ENCODE data around the gene PFDN4. TPM values are rescaled to one million over a fixed set of nuclear protein-coding genes. Genes with fewer than 3 reads are reported as not detected.
A peak's percentile ranks its signal among the peaks of the same experiment; 100 is the strongest.

Gene PFDN4
- total and polyA plus RNA-seq, 3 experiments from 2014 or later: 37.1 to 42.5 (median 41.3) TPM

DNA sequence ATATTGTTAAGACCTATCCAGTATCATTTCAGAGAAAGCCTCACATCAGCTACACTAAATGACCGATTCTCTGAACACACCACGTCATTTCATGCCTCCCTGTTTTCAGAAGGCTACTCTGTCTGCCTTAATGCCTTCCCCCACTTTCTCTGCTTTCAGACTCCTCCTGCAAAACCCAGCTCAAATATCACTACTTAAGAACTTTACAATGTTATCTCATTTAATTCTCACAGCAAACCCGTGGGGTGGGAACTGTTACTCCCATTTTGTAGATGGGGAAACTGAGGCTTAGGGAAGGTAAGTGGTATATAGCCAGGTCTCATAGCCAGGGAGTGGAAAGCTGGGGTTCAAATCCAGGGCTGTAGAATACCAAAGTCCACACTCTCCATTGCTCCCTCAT is 36.9 kb upstream of the PFDN4 start:
- CTCF ChIA-PET: no interaction called here
- peaks cover 0 to 2% (median 0%) of the 10 kb centered on the region in 5 donors for H3K9me3 Mint-ChIP-seq
- POLR2A ChIA-PET: no interaction called here

DNA sequence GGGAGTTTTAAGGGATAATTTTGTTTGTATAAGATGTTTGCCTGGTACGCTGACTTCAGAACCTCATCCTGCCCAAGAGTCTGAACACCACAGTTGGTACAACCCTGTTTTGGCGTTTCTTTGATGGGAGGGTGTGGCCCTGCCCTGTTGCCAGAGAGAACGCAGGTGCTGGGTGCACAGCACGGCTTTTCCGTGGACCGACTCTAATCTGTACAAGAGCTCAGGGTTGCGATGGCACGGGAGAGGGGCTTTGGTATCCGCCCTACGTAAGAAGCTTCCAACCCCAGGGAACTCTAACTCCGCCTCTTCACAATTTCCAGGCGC is 35.4 kb upstream of the PFDN4 start:
- no peak for DNase-seq
- Histone ChIP-seq H3K4me1 (ENCODE audit: insufficient read depth, low read length) (peaks cover 4% of the 10 kb centered on the region), H3K4me3 (ENCODE audit: low read length) (no peak overlapping the region), H3K36me3 (ENCODE audit: insufficient read depth, low read length) (no peaks in the 10 kb centered on the region), H3K27me3 (ENCODE audit: insufficient read depth, low read length, poor library complexity, severe bottlenecking) (peaks cover 31% of the 10 kb centered on the region), H3K9me3 (ENCODE audit: low read length) (no peaks in the 10 kb centered on the region), H3K27ac (ENCODE audit: low read depth, low read length) (no peak overlapping the region)
- POLR2A ChIA-PET: no interaction called here
- Mint-ChIP-seq H3K4me1 (peaks cover 12 to 22% (median 16%) of the 10 kb centered on the region in 3 donors), H3K4me3 (peak overlapping the region in 5 of 7 donors; percentile 46 to 66 (median 57)), H3K27me3 (peaks cover 39 to 88% of the 10 kb centered on the region in 2 donors), H3K36me3 (no peaks in the 10 kb centered on the region), H3K9me3 (peaks cover 0 to 2% (median 0%) of the 10 kb centered on the region in 5 donors), H3K27ac (peak overlapping the region in 1 of 8 donors; percentile 43)
- CTCF ChIA-PET: no interaction called here

More for the DNA sequence above, 36.9 kb upstream of the PFDN4 start:
- Histone ChIP-seq H3K4me1 (ENCODE audit: insufficient read depth, low read length) (peaks cover 4% of the 10 kb centered on the region), H3K4me3 (ENCODE audit: low read length) (no peak overlapping the region), H3K36me3 (ENCODE audit: insufficient read depth, low read length) (no peaks in the 10 kb centered on the region), H3K27ac (ENCODE audit: low read depth, low read length) (no peak overlapping the region), H3K9me3 (ENCODE audit: low read length) (no peaks in the 10 kb centered on the region), H3K27me3 (ENCODE audit: insufficient read depth, low read length, poor library complexity, severe bottlenecking) (peaks cover 31% of the 10 kb centered on the region)
- Mint-ChIP-seq H3K4me3 (no peak overlapping the region), H3K27ac (no peak overlapping the region), H3K27me3 (peaks cover 43 to 89% of the 10 kb centered on the region in 2 donors), H3K36me3 (no peaks in the 10 kb centered on the region), H3K4me1 (peaks cover 12 to 22% (median 16%) of the 10 kb centered on the region in 3 donors)
- no peak for DNase-seq

DNA sequence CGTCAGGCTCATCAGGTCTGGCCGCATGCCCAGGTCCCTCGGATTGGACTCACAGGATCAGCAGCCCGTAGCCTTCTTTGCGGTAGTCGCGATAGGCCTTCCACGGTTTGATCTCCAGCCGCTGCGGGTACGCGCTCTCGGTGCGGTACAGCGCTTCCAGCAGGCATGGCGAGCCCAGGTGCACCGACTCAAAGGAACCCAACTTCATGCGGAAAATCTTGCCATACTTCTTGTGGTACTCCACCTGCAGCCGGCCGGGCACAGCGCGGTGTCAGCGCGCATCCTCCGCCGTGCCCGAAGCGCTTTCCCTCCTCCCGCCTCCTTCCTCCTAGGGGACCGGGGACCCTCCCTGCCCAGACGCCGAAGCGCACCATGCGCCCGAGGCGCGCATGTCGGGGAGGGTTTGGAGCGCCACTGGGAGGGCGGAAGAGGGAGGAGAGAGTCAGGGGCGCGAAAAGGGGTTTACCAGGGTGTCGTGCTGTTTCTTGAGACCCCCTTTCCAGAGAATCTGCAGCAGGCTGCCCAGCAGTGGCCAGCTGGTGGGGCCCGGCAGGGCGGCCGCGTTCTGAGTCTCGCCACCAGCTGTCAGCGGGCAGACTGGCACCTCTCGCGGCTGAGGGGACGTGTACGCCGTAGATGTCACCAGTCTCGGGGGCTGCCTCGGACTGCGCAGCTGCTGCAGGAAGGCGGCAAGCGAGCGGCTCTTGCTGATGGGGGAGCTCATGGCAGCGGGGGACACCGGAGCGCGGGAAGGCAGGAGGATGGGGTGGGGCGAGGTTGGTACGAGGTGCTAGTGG is 34.8 kb upstream of the PFDN4 start:
- peaks cover 41 to 86% of the 10 kb centered on the region in 2 donors for H3K27me3 Mint-ChIP-seq
- H3K9me3 Mint-ChIP-seq: peaks cover 0 to 2% (median 0%) of the 10 kb centered on the region in 5 donors
- POLR2A ChIA-PET: no interaction called here
- no peak for DNase-seq
- peak overlapping the region in 1 of 8 donors; percentile 43 for H3K27ac Mint-ChIP-seq
- CTCF ChIA-PET: no interaction called here
- no peaks in the 10 kb centered on the region for H3K36me3 ChIP-seq (ENCODE audit: insufficient read depth, low read length)
- no peaks in the 10 kb centered on the region for H3K9me3 ChIP-seq (ENCODE audit: low read length)
- no peak overlapping the region for H3K4me3 ChIP-seq (ENCODE audit: low read length)
- H3K4me1 ChIP-seq (ENCODE audit: insufficient read depth, low read length): peaks cover 4% of the 10 kb centered on the region
- peaks cover 12 to 22% (median 16%) of the 10 kb centered on the region in 3 donors for H3K4me1 Mint-ChIP-seq
- H3K4me3 Mint-ChIP-seq: peak overlapping the region; percentile 10 to 77 (median 61)
- no peak overlapping the region for H3K27ac ChIP-seq (ENCODE audit: low read depth, low read length)
- peaks cover 31% of the 10 kb centered on the region for H3K27me3 ChIP-seq (ENCODE audit: insufficient read depth, low read length, poor library complexity, severe bottlenecking)
- no peaks in the 10 kb centered on the region for H3K36me3 Mint-ChIP-seq

DNA sequence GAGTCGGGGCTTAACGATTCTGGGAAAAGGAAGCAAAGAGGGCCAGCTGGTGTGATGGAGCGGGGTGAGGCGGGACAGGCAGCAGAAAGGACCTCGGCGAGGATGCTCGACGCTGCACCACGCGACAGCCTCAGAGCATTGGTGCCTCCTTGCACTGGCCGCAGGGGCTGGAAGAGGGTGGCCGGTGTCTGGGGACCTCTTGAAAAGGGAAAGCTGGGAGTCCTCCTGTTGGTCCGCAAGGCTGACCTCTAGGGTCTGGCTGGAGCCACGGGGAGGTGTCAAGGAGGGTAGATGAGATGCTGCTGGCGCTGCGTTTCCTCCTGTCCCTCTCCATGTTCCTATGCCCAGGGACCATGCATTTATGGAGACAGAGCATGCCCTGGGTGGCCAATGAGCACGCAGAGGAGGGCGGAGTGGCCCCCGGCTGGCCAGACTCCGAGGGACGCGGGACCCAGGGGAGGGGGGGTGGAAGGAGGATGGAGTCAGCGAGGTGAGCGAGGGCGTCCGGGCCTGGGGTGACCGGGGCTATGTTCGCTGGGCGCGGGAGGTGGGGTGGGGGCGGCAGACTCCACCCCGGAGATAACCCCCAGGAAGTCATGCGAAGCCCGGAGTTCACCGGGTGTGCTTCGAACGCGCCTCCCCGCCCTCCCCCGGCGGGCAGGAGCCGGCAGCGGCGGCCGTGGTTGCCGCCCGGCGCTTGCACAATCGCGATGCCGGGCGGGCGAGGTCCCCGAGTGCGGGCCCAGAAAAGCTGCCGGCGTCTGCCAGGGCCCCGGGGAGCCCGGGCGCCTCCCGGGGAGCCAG is 34.0 kb upstream of the PFDN4 start, which contains the start of gene CYP24A1:
Gene CYP24A1, minus strand, starts transcription at position 334 of the 804 bp plus-strand sequence. CDS start 407 bp downstream, outside the sequence.
- H3K4me1 ChIP-seq (ENCODE audit: insufficient read depth, low read length): peaks cover 4% of the 10 kb centered on the region
- ChIA-PET POLR2A (no interaction called here), CTCF (no interaction called here)
- H3K27me3 ChIP-seq (ENCODE audit: insufficient read depth, low read length, poor library complexity, severe bottlenecking): peaks cover 31% of the 10 kb centered on the region
- no peak for DNase-seq
- no peak within 1 kb of the TSS for H3K27ac ChIP-seq (ENCODE audit: low read depth, low read length)
- Mint-ChIP-seq H3K9me3 (peaks cover 0 to 2% (median 0%) of the 10 kb centered on the region in 5 donors), H3K36me3 (no peaks in the 10 kb centered on the region), H3K27me3 (peaks cover 44 to 85% of the 10 kb centered on the region in 2 donors), H3K4me3 (peak within 1 kb of the TSS; percentile 10 to 77 (median 62)), H3K27ac (peak within 1 kb of the TSS in 2 of 8 donors; percentile 35 to 43), H3K4me1 (peaks cover 12 to 22% (median 16%) of the 10 kb centered on the region in 3 donors)
- no peaks in the 10 kb centered on the region for H3K9me3 ChIP-seq (ENCODE audit: low read length)
- no peaks in the 10 kb centered on the region for H3K36me3 ChIP-seq (ENCODE audit: insufficient read depth, low read length)
- no peak within 1 kb of the TSS for H3K4me3 ChIP-seq (ENCODE audit: low read length)

DNA sequence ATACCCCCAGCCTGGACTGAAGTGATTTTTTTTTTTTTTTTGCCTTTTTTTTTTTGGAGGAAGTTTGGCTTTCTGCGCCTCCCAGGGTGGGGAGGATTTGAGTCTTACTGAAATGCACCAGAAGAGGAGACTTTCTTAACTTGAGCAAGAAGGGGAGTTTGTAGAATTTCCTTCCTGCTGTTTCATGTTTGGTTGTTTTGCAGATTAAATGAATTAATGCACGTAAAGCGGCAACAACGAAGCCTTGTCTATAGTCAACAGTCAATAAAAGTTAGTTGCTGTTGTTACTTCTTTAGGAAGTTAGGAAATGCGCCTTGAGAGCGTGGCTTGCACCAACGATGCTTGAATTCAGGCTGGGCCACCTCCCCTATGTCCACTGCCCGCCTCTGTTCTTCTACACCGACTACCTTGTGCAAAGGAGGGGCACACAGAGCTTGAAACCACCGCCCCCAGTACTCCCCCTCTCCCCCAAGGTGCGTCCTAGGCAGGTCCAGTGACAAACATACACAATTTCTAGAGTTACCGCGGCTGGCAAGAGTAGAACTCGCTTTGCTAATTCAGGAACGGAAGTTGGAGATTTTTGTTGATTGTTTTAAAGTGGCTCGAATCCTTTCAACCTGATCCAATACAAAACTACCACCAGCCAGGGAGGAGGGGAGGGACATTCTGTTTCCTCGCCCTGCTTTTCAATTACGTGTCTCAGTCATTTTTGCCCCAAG is 33.3 kb upstream of the PFDN4 start:
- peak overlapping the region in 6 of 7 donors; percentile 57 to 63 (median 60) for H3K4me3 Mint-ChIP-seq
- H3K36me3 ChIP-seq (ENCODE audit: insufficient read depth, low read length): no peaks in the 10 kb centered on the region
- no peak for DNase-seq
- peaks cover 44 to 77% of the 10 kb centered on the region in 2 donors for H3K27me3 Mint-ChIP-seq
- H3K4me1 ChIP-seq (ENCODE audit: insufficient read depth, low read length): peaks cover 4% of the 10 kb centered on the region
- CTCF ChIA-PET: interaction anchor here (1.8 kb wide), 1 partner anchor 25 kb away, joined by 4 read pairs; no protein-coding TSS in a partner anchor
- H3K4me3 ChIP-seq (ENCODE audit: low read length): no peak overlapping the region
- H3K9me3 ChIP-seq (ENCODE audit: low read length): no peaks in the 10 kb centered on the region
- no peak overlapping the region for H3K27ac ChIP-seq (ENCODE audit: low read depth, low read length)
- POLR2A ChIA-PET: no interaction called here
- H3K27me3 ChIP-seq (ENCODE audit: insufficient read depth, low read length, poor library complexity, severe bottlenecking): peaks cover 26% of the 10 kb centered on the region
- no peaks in the 10 kb centered on the region for H3K9me3 Mint-ChIP-seq
- H3K27ac Mint-ChIP-seq: peak overlapping the region in 1 of 8 donors; percentile 35
- H3K36me3 Mint-ChIP-seq: no peaks in the 10 kb centered on the region
- peaks cover 12 to 22% (median 16%) of the 10 kb centered on the region in 3 donors for H3K4me1 Mint-ChIP-seq

DNA sequence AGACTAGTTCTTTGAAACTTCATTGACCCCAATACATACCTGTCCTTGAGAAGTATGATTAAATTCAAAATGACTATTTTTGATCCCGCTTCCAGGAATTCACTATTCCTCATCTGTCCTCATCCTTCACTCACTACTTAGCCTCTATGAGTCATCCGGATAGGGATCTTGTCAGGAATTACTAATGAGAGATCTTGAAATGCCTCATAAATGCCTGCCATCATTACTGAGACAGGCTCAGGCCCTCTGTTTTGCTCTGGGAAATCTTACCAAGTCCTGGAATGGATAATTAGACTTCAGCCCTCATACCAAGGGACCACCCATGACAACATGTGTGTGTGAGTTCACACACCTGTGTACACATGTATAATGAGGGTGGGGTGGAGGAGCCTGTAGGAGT is 31.3 kb upstream of the PFDN4 start:
- Histone ChIP-seq H3K4me1 (ENCODE audit: insufficient read depth, low read length) (peaks cover 4% of the 10 kb centered on the region), H3K27me3 (ENCODE audit: insufficient read depth, low read length, poor library complexity, severe bottlenecking) (peaks cover 14% of the 10 kb centered on the region), H3K4me3 (ENCODE audit: low read length) (no peak overlapping the region), H3K27ac (ENCODE audit: low read depth, low read length) (no peak overlapping the region), H3K36me3 (ENCODE audit: insufficient read depth, low read length) (no peaks in the 10 kb centered on the region), H3K9me3 (ENCODE audit: low read length) (no peaks in the 10 kb centered on the region)
- DNase-seq: no peak
- ChIA-PET CTCF (interaction anchor here (1.8 kb wide), 1 partner anchor 23 kb away, joined by 4 read pairs; no protein-coding TSS in a partner anchor), POLR2A (no interaction called here)
- no peaks in the 10 kb centered on the region for H3K9me3 Mint-ChIP-seq
- no peak overlapping the region for H3K4me3 Mint-ChIP-seq
- H3K36me3 Mint-ChIP-seq: no peaks in the 10 kb centered on the region
- H3K4me1 Mint-ChIP-seq: peaks cover 12 to 26% (median 16%) of the 10 kb centered on the region in 3 donors
- peaks cover 30 to 67% of the 10 kb centered on the region in 2 donors for H3K27me3 Mint-ChIP-seq
- no peak overlapping the region for H3K27ac Mint-ChIP-seq

DNA sequence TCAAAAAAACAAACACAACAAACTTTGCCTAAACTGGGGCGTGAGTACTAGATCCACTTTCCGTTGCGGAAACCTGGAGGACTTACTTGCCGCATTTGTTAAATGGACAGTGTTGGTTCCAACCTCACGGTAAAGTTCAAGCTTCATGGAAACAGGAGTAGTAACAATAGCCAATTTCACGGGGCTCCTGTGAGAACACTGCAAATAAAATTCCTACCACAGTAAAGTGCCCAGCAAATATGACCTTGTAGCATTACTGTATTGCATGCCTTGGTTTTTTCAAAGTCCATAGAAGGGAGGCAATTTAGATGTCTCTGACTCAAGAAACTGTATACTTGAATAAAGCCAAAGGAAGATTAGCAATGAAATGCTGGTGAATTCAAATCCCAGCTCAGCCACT is 30.5 kb upstream of the PFDN4 start:
- Mint-ChIP-seq H3K27ac (no peak overlapping the region), H3K9me3 (no peaks in the 10 kb centered on the region), H3K27me3 (peaks cover 30 to 60% of the 10 kb centered on the region in 2 donors), H3K36me3 (no peaks in the 10 kb centered on the region), H3K4me3 (no peak overlapping the region), H3K4me1 (peaks cover 12 to 26% (median 16%) of the 10 kb centered on the region in 3 donors)
- Histone ChIP-seq H3K4me1 (ENCODE audit: insufficient read depth, low read length) (peaks cover 4% of the 10 kb centered on the region), H3K4me3 (ENCODE audit: low read length) (no peak overlapping the region), H3K27ac (ENCODE audit: low read depth, low read length) (no peak overlapping the region), H3K36me3 (ENCODE audit: insufficient read depth, low read length) (no peaks in the 10 kb centered on the region), H3K9me3 (ENCODE audit: low read length) (no peaks in the 10 kb centered on the region), H3K27me3 (ENCODE audit: insufficient read depth, low read length, poor library complexity, severe bottlenecking) (peaks cover 14% of the 10 kb centered on the region)
- CTCF ChIA-PET: no interaction called here
- POLR2A ChIA-PET: no interaction called here
- no peak for DNase-seq

Data from CD8-positive, alpha-beta memory T cell (primary cell).